ENCODE measurements around the gene KNDC1. TPM values are rescaled to one million over a fixed set of nuclear protein-coding genes. Genes with fewer than 3 reads are reported as not detected.

The KNDC1 gene
- total and polyA plus RNA-seq, 2 of the 4 experiments (the other 2 are of a cell fraction) = 0.18 to 1.1 TPM

DNA sequence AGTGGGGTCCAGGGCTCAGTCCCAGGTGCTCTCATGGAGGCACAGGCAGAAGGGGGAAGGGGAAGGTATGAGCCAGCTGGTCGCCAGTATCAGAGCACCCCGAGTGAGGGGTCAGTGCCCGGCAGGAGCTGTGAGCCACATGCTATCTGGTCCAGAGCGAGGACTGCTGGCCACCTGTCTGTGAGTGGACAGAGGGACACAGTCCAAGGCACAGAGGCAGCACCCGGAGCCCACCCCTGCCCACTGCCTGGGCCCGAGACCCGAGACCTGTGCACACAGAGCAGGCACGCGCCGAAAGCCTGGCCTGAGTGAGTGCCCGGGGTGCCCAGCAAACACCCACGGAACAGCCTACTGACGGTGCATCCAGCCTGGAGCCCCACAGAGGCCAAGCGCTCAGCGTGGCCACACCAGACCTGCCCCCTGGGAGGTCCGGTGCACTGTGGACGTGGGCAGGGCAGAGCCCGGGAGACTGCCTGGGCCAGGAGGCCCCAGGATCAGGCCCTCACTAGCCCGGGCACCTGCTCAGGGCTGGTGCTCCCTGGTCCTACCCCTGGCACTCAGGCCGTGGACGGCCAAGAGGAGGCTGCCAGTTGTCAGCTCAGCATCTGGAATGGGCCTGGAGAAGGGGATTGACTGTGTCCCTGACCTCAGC, 42.9 kb upstream of the KNDC1 start:
- no peak overlapping the region for H3K4me2 ChIP-seq (ENCODE audit: low read depth, low read length)
- H2AFZ ChIP-seq (replicated peaks; ENCODE audit: low read length, poor library complexity) = no peak overlapping the region
- dilution Hi-C loops (cut with HindIII; ENCODE audit: low sequenced_read_pairs, unreplicated experiment) (no loop called here), in situ Hi-C loops (cut with MboI; ENCODE audit: low sequenced_read_pairs) (no loop called here), intact Hi-C loops (cut with micrococcal nuclease) (no loop called here)
- H3K4ac ChIP-seq (ENCODE audit: low read depth, low read length) = no peak overlapping the region
- H3K27ac ChIP-seq (ENCODE audit: insufficient read depth, low read length) = no peak overlapping the region
- no peak overlapping the region for H2BK15ac ChIP-seq (ENCODE audit: low read depth, low read length)
- no peaks in the 10 kb centered on the region for H4K20me1 ChIP-seq (ENCODE audit: insufficient read depth, low read length)
- ChIA-PET POLR2A (ENCODE audit: unreplicated experiment) (no interaction called here), CTCF (no interaction called here)
- no peaks in the 10 kb centered on the region for H3K27me3 ChIP-seq (ENCODE audit: control insufficient read depth, insufficient read depth, low read length)
- BruUV-seq (replicated peaks) = no TSS peak
- peaks cover 8% of the 10 kb centered on the region; the same call in 1 of the 2 replicates for H3K9me3 ChIP-seq (ENCODE audit: control insufficient read depth, insufficient read depth, low read length)
- H3K14ac ChIP-seq (replicated peaks; ENCODE audit: low read depth, low read length) = no peak overlapping the region
- H2BK20ac ChIP-seq (ENCODE audit: low read depth, low read length) = no peak overlapping the region
- H3K9me1 ChIP-seq (ENCODE audit: insufficient read depth, low read length) = no peaks in the 10 kb centered on the region
- no peak overlapping the region for H4K91ac ChIP-seq (ENCODE audit: insufficient read depth, low read depth, low read length)
- ATAC-seq (ENCODE audit: low read depth) (no peak), DNase-seq (no peak)
- no peak overlapping the region for H3K56ac ChIP-seq (ENCODE audit: extremely low read depth, insufficient read depth, low read length)
- 93% methylated on average over 5 of the region's 21 CpGs; no CpG with 5 or more reads in 1 of the 2 experiments for WGBS, 2 experiments (ENCODE audit: extremely low coverage in 2 of 2, insufficient read length in 1 of 2)
- H2AK9ac ChIP-seq (replicated peaks; ENCODE audit: low read depth, low read length, poor library complexity) = no peak overlapping the region
- no peak overlapping the region for H3K18ac ChIP-seq (ENCODE audit: low read depth, low read length)
- H3K4me1 ChIP-seq (ENCODE audit: control insufficient read depth, insufficient read depth, low read length) = no peaks in the 10 kb centered on the region
- H2BK5ac ChIP-seq (ENCODE audit: low read depth, low read length, poor library complexity, severe bottlenecking) = no peak overlapping the region
- H3K9ac ChIP-seq (ENCODE audit: low read depth, low read length) = no peak overlapping the region
- TF ChIP-seq RAD21 (IDR thresholded peaks at IDR 0.05; ENCODE audit: low read length) (no peak), MAFK (IDR thresholded peaks at IDR 0.05; ENCODE audit: low read depth, low read length) (no peak), NFE2L2 (IDR thresholded peaks at IDR 0.05; ENCODE audit: low read depth, low read length) (no peak), POLR2A (IDR thresholded peaks at IDR 0.05; ENCODE audit: low read depth, low read length) (no peak), RFX5 (IDR thresholded peaks at IDR 0.05; ENCODE audit: low read depth, low read length) (no peak), BHLHE40 (IDR thresholded peaks at IDR 0.05; ENCODE audit: low read depth, low read length) (no peak), CEBPB (IDR thresholded peaks at IDR 0.05; ENCODE audit: low read depth, low read length) (no peak), RCOR1 (IDR thresholded peaks at IDR 0.05; ENCODE audit: insufficient replicate concordance, low read length) (no peak), MXI1 (IDR thresholded peaks at IDR 0.05; ENCODE audit: borderline replicate concordance, low read depth, low read length) (no peak), FOS (IDR thresholded peaks at IDR 0.05; ENCODE audit: low read depth, low read length) (no peak), SMC3 (IDR thresholded peaks at IDR 0.05; ENCODE audit: low read depth, low read length) (no peak), MAZ (IDR thresholded peaks at IDR 0.05; ENCODE audit: borderline replicate concordance, low read depth, low read length) (no peak), CHD1 (IDR thresholded peaks at IDR 0.05; ENCODE audit: low read depth, low read length) (no peak)
- TF ChIP-seq, protein P1, sequence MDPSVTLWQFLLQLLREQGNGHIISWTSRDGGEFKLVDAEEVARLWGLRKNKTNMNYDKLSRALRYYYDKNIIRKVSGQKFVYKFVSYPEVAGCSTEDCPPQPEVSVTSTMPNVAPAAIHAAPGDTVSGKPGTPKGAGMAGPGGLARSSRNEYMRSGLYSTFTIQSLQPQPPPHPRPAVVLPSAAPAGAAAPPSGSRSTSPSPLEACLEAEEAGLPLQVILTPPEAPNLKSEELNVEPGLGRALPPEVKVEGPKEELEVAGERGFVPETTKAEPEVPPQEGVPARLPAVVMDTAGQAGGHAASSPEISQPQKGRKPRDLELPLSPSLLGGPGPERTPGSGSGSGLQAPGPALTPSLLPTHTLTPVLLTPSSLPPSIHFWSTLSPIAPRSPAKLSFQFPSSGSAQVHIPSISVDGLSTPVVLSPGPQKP (IDR thresholded peaks at IDR 0.05; ENCODE audit: borderline replicate concordance, low read depth, low read length) = no peak
- TF ChIP-seq, protein P2, sequence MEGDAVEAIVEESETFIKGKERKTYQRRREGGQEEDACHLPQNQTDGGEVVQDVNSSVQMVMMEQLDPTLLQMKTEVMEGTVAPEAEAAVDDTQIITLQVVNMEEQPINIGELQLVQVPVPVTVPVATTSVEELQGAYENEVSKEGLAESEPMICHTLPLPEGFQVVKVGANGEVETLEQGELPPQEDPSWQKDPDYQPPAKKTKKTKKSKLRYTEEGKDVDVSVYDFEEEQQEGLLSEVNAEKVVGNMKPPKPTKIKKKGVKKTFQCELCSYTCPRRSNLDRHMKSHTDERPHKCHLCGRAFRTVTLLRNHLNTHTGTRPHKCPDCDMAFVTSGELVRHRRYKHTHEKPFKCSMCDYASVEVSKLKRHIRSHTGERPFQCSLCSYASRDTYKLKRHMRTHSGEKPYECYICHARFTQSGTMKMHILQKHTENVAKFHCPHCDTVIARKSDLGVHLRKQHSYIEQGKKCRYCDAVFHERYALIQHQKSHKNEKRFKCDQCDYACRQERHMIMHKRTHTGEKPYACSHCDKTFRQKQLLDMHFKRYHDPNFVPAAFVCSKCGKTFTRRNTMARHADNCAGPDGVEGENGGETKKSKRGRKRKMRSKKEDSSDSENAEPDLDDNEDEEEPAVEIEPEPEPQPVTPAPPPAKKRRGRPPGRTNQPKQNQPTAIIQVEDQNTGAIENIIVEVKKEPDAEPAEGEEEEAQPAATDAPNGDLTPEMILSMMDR (conservative IDR thresholded peaks at IDR 0.05; ENCODE audit: low read depth, low read length) = no peak
- TF ChIP-seq, protein P3, sequence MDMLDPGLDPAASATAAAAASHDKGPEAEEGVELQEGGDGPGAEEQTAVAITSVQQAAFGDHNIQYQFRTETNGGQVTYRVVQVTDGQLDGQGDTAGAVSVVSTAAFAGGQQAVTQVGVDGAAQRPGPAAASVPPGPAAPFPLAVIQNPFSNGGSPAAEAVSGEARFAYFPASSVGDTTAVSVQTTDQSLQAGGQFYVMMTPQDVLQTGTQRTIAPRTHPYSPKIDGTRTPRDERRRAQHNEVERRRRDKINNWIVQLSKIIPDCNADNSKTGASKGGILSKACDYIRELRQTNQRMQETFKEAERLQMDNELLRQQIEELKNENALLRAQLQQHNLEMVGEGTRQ (IDR thresholded peaks at IDR 0.05; ENCODE audit: low read depth, low read length) = no peak
- H3K23ac ChIP-seq (ENCODE audit: low read depth, low read length) = no peak overlapping the region
- H2BK120ac ChIP-seq (ENCODE audit: low read depth, low read length) = no peak overlapping the region
- H3K4me3 ChIP-seq (ENCODE audit: insufficient read depth, low read depth, low read length) = no peak overlapping the region
- no peaks in the 10 kb centered on the region for H3K79me1 ChIP-seq (ENCODE audit: low read depth in 1 of 2, low read length in 2 of 2)
- H3K36me3 ChIP-seq (ENCODE audit: control insufficient read depth, insufficient read depth, low read length) = no peaks in the 10 kb centered on the region
- no peak overlapping the region for H4K8ac ChIP-seq (ENCODE audit: low read depth in 2 of 2, low read length in 2 of 2)
- H2AK5ac ChIP-seq (ENCODE audit: low read depth, low read length) = no peak overlapping the region
- H4K5ac ChIP-seq (ENCODE audit: low read depth, low read length) = no peak overlapping the region
